HG03565 (cell line): ENCODE measurements around the gene CES1.
"Not testable (repeated sequence)": the region's sequence is repeated elsewhere in the genome, so short reads cannot be mapped to it uniquely, and the experiment has no call there.

Experiments used
- ATAC-seq: cut with Tn5 transposase; IDR thresholded peaks from one replicate; pipeline ENCODE4 v1.9.1; 2021; ENCODE audit warnings: mild to moderate bottlenecking, moderate library complexity; ENCODE audit not compliant: unreplicated experiment

CES1 gene

GRCh38 chr16:55832773-55833691 is at the start of gene CES1:
TSS of gene CES1 (minus strand) at chr16:55833096. CDS start at chr16:55833055, 41 bp downstream.
- ATAC-seq: no peak

- ATAC-seq: no peak
Observed at GRCh38 chr16:55876854-55877253, 44.0 kb upstream of the CES1 start.

DNA sequence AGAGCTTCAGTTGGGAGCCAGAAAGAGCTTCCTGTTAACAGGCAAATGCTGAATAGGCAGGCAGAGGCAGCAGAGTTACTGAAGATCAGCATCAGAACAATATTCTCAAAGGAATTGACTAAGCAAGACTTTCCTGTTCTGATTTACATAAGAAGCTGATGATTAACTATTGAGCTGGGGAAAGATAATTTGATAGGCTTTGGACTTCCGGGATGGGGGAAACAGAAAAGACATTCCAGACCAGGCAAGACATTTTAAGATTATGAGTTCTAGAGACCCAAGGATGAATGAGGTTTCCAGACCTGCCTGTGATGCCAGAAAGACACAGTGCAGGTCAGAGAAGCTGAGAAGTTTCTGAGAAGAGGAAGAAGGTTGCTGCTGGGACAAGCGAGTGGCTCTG is 42.4 kb upstream of the CES1 start, which contains the start of gene CES5A:
Gene CES5A, minus strand, starts transcription at position 101 of the 400 bp plus-strand sequence. CDS start 152 bp downstream, outside the sequence.
- ATAC-seq: no peak

DNA sequence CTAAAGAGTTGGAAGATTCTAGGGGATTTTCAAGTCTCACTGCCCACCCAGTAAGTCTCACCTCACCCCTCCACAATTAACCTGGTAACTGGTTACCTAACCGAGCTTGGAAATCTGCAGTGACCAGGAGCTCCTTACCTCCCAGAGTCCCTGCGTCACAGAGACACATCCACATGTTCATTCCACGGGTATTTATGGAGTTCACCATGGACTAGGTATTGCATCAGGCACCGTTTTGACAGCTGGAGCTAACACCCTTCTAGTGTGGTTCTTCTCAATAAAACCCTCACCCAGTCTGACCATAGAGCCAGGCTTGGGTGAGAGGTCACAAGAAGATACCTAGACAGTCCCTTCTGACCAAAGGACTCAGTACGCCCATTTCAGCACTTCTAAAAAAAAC is 40.2 kb upstream of the CES1 start:
- ATAC-seq: no peak

GRCh38 chr16:55872130-55872529 is 39.2 kb upstream of the CES1 start:
- ATAC-seq: no peak

GRCh38 chr16:55871411-55872038 is 38.6 kb upstream of the CES1 start:
- ATAC-seq: no peak

- ATAC-seq: no peak
Observed at GRCh38 chr16:55868980-55869379, 36.1 kb upstream of the CES1 start.

DNA sequence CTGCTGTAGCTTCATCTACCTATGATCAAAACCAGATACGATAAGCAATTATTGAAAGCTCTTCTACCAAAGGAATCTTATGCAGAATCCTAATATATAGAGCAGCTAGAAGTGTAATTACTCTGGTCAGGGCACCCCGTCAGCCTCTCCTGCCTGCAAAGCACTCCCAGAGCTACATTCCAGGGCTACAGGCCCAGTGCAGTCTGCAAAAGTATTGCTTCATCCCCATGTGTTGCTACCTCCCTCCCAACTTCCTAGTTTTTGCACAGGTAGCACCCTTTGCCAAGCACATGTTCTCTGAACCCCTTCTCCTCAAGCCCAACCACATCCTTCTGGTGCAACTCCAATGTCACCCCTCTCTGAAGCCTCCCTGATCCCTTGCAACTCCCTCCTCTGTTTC is 35.2 kb upstream of the CES1 start:
- ATAC-seq: no peak

DNA sequence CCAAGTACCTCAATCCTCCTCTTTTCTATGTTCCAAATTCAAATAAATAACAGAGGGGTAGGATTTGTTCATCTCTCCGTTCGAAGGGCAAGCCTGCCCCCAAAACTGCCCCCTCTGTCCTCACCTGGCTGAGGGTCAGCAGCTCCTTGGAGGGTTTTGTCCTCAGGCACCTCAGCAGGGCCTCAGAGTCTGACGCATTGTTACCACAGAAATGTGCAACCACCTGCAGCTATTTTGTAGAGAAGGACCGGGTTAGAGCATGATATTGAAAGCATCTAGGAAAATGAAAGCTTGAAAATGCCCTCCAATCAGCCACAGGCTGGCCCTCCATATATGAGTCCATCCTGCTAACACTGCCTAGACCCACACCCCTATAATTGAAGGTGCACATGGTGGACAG is 28.4 kb upstream of the CES1 start:
- ATAC-seq: no peak

GRCh38 chr16:55857650-55858049 is 24.8 kb upstream of the CES1 start:
- not testable (repeated sequence) for ATAC-seq

- no peak for ATAC-seq
Observed at GRCh38 chr16:55856950-55857349, 24.1 kb upstream of the CES1 start.

DNA sequence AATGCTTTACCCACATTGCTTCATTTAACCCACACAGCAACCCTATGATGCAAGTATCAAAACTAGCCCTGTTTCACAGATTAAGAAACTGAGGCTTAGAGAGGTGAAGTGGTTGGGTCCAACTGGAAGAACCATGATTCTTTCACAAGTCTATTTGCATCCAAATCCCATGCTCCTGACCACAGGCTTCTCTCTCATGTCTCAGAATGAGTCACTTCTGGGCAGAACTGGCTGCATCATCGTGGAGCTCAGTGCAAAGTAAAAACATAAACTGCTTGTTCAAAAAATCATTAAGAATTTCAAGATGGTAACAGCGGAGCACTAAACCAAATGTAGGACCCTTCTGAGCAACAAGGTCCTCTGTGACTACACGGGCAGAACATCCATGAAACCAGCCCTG is 20.2 kb upstream of the CES1 start:
- no peak for ATAC-seq

DNA sequence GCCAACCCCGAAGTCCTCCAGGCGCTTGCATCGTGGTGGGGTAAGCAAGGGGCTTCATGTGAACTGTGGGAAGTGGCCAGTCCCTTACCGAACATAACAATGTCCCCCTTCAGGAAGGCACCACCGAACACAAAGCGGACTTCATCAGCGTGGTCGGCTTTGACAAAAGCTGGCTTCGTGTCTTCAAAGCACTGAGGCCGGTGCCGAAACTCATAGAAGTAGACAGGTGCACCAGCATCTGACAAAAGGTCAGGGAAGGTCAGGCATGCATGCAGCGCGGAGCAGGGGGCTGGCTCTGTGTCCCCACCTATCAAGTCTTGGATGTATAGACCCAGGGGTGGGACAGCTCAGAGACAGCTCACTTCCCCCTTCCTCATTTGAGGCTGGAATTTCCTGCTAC is 16.6 kb upstream of the CES1 start:
- ATAC-seq: no peak

DNA sequence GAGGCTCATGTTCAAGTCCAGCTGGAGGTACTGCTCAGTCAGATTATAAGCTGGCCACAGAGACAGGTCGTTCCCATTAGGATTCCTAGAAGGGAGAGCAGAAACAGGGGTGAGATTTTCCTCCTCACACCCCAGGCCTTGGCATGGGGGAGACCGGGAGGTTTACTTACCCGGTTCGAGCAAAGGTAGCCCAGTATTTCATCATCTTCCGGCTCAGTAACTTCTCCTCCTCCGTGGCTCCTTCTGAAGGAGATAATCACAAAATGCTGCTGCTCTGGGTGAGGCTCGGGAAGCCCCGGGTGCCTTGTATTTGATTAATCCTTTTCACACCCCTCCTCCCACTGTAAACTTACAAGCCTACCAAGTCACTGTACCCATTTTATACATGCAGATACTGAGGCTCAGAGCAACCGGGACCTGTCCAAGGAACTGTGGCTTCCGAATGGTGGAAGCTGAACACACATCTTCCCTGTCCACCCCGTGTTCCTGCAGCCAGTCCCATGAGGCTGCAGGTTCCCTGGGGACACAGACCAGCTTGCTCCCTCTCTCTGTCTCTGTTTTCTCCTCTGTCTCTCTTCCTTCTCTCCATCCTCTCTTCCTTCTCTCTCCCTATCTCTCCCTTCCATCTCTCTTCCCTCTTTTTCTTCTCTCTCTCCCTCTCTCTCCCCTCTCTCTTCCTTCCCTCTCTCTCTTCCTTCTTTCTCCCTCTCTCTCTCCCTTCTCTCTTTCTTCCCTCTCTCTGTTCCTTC is 13.9 kb upstream of the CES1 start:
- no peak for ATAC-seq

DNA sequence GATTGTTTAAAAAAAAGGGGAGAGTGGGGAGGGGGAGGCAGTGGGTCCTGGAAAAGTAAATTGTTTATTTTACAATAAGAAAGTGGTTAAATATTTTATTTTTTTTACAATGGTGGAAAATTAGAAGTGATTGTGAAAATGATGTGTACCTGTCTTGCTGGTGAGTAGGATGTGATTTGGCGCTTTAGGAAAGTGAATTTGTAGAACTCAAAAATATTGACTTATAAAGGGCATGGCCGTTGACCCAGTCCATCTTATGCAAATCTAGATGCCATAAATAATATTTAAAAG is 10.2 kb upstream of the CES1 start:
- ATAC-seq: no peak

DNA sequence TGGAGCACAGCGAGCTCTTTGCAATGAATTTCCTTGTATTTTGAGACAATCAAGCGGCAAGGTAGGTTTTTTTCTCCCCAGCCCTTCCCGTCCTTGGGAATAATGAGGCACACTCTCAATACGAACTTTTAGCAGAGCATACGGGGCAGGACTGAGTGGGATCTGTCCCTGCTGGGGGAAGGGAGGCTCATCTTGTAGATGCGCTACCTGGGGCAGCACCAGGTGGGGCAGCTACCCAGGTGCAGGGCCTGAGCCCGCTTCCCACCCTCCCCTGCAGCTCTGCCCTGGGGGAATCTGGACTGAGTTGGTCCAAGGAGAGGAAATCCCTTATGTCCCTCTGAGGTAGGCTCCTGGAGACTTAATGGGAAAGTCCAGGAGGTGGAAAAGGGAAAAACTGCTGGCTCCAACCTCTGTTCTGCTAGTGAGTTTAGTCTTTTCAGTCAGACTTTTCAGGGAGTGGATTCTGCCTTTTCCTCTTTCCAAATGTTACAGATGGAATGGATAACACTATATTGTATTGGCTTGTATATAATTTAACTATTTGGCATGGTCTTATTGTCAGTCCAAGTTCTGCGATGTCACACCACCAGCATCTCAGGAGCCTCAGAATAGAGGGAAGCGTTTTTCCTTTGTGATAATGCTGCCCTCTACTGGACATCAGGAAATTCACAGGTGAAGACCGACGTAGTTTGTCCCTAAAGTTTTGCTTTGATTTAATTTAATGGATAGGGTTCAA is 9.6 kb upstream of the CES1 start:
- no peak for ATAC-seq

GRCh38 chr16:55839115-55839514 is 6.2 kb upstream of the CES1 start:
- ATAC-seq: no peak

GRCh38 chr16:55836158-55836611 is 3.3 kb upstream of the CES1 start:
- no peak for ATAC-seq

- no peak for ATAC-seq
Observed at GRCh38 chr16:55835581-55835980, 2.7 kb upstream of the CES1 start.

- not testable (repeated sequence) for ATAC-seq
Observed at GRCh38 chr16:55835173-55835572, 2.3 kb upstream of the CES1 start.

GRCh38 chr16:55834049-55834448 is 1.2 kb upstream of the CES1 start:
- ATAC-seq: peak; percentile 84
